Neural progenitor cell (in vitro differentiated cells): ENCODE data around the gene PLA2G5.

Experiments
- EZH2 ChIP-seq: fragments of 200-600 bp; sonication (generic); IDR thresholded peaks from 2 replicates; pipeline ENCODE4 v1.6.1; 2017; ENCODE audit warnings: antibody characterized with exemption, mild to moderate bottlenecking, moderate library complexity
- EZH2phosphoT487 ChIP-seq: fragments of 200-600 bp; sonication (generic); IDR thresholded peaks from 2 replicates; pipeline ENCODE4 v1.6.1; 2017; ENCODE audit warnings: antibody characterized with exemption
- TF ChIP-seq, protein P1 (sequence below): fragments of 200-600 bp; sonication (generic); IDR thresholded peaks from 2 replicates; pipeline ENCODE4 v1.5.1; 2017; ENCODE audit warnings: antibody characterized with exemption, mild to moderate bottlenecking

DNA sequence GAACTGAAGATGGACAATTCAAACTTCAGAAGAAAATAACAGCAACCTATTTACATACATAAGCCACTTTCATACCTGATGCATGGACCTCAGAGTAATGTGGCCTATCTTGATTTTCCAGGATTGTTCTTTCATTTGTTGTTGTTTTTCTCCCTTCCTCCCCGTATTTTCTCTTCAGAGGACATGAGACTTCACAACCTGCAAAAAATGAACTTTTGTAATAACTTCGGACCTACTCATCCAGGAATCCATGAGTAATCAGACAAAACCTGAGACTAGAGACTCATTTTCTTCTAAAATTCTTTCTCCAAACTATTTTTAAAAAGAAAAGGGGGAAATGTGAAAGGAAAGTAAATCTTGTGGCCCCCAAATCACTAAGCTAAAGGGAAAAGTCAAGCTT lies 17.6 kb upstream of the PLA2G5 start:
- TF ChIP-seq, protein P1, sequence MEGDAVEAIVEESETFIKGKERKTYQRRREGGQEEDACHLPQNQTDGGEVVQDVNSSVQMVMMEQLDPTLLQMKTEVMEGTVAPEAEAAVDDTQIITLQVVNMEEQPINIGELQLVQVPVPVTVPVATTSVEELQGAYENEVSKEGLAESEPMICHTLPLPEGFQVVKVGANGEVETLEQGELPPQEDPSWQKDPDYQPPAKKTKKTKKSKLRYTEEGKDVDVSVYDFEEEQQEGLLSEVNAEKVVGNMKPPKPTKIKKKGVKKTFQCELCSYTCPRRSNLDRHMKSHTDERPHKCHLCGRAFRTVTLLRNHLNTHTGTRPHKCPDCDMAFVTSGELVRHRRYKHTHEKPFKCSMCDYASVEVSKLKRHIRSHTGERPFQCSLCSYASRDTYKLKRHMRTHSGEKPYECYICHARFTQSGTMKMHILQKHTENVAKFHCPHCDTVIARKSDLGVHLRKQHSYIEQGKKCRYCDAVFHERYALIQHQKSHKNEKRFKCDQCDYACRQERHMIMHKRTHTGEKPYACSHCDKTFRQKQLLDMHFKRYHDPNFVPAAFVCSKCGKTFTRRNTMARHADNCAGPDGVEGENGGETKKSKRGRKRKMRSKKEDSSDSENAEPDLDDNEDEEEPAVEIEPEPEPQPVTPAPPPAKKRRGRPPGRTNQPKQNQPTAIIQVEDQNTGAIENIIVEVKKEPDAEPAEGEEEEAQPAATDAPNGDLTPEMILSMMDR: no peak
- TF ChIP-seq EZH2: no peak
- no peak for TF ChIP-seq EZH2phosphoT487
